ENCODE measurements around the gene TBXA2R. TPM values are rescaled to one million over a fixed set of nuclear protein-coding genes. Genes with fewer than 3 reads are reported as not detected.
A peak's percentile ranks its signal among the peaks of the same experiment; 100 is the strongest.

TBXA2R gene
- total and polyA plus RNA-seq, 12 donors, result 1.6 to 4.0 (median 3.0) TPM

- Histone ChIP-seq H3K4me1 (peaks cover 10 to 56% (median 34%) of the 10 kb centered on the region in 9 donors), H3K27me3 (no peaks in the 10 kb centered on the region), H3K36me3 (peaks cover 0 to 34% (median 0%) of the 10 kb centered on the region in 9 donors), H3K27ac (no peak overlapping the region), H3K9me3 (no peaks in the 10 kb centered on the region), H3K4me3 (no peak overlapping the region)
- intact Hi-C loops (cut with DNase I), result loop anchor here in 4 of 10 donors (5.0 to 10.0 kb wide), 2 partner anchors 66 to 154 kb away; partner anchors contain the start of genes PIP5K1C (in 3 of the 4) and TJP3 (in 3 of the 4)
- TF ChIP-seq, protein P1, sequence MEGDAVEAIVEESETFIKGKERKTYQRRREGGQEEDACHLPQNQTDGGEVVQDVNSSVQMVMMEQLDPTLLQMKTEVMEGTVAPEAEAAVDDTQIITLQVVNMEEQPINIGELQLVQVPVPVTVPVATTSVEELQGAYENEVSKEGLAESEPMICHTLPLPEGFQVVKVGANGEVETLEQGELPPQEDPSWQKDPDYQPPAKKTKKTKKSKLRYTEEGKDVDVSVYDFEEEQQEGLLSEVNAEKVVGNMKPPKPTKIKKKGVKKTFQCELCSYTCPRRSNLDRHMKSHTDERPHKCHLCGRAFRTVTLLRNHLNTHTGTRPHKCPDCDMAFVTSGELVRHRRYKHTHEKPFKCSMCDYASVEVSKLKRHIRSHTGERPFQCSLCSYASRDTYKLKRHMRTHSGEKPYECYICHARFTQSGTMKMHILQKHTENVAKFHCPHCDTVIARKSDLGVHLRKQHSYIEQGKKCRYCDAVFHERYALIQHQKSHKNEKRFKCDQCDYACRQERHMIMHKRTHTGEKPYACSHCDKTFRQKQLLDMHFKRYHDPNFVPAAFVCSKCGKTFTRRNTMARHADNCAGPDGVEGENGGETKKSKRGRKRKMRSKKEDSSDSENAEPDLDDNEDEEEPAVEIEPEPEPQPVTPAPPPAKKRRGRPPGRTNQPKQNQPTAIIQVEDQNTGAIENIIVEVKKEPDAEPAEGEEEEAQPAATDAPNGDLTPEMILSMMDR (IDR thresholded peaks at IDR 0.05), result no peak
- ATAC-seq, result no peak
- 89 to 92% methylated on average over 31 to 34 of the region's 34 CpGs for WGBS, 2 donors
- no peak for DNase-seq
Observed at GRCh38 chr19:3550947-3551791, 55.5 kb downstream of the TBXA2R start.

GRCh38 chr19:3549816-3550215 is 56.9 kb downstream of the TBXA2R start:
- H3K27ac ChIP-seq, result no peak overlapping the region
- DNase-seq (no peak), ATAC-seq (no peak)
- H3K4me3 ChIP-seq, result no peak overlapping the region
- H3K9me3 ChIP-seq, result no peaks in the 10 kb centered on the region
- peaks cover 3 to 43% (median 23%) of the 10 kb centered on the region in 9 donors for H3K4me1 ChIP-seq
- H3K27me3 ChIP-seq, result no peaks in the 10 kb centered on the region
- TF ChIP-seq, protein P1 (IDR thresholded peaks at IDR 0.05), result no peak
- 90 to 91% methylated on average over 10 of the region's 10 CpGs for WGBS, 2 donors
- peaks cover 0 to 45% (median 0%) of the 10 kb centered on the region in 9 donors for H3K36me3 ChIP-seq
- intact Hi-C loops (cut with DNase I), result loop anchor here (5.0 to 10.0 kb wide), 4 partner anchors 65 to 157 kb away; partner anchors contain the start of genes TJP3 (in 7 of the 10) and PIP5K1C (in 6 of the 10)

DNA sequence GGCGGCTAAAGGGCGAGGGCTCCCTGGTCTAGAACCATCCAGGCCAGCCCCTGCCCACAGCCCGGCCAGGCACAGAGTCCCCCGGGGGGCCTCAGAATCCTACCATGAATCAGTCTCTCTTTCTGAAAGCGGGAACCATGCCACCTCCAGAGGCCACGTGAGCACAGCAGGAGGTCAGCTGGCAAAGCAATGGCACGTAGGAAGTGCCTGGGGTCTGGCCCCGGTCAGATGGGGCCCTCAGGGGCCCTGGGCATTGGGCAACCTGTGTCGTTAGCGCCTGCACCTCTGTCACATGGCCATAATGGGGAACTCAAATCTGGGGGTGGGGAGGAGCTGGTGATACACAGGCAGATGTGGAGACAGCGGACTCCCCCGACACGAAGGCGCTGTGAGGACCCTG is 58.1 kb downstream of the TBXA2R start:
- 83 to 84% methylated on average over 14 of the region's 14 CpGs for WGBS, 2 donors
- no peaks in the 10 kb centered on the region for H3K27me3 ChIP-seq
- no peak for DNase-seq
- H3K27ac ChIP-seq, result peak overlapping the region in 1 of 10 donors; percentile 8
- no peak overlapping the region for H3K4me3 ChIP-seq
- intact Hi-C loops (cut with DNase I), result loop anchor here in 7 of 10 donors (5.0 to 10.0 kb wide), 4 partner anchors 66 to 159 kb away; partner anchors contain the start of genes TJP3 (in 4 of the 7) and PIP5K1C (in 3 of the 7)
- TF ChIP-seq, protein P1 (IDR thresholded peaks at IDR 0.05), result no peak
- ATAC-seq, result no peak
- H3K36me3 ChIP-seq, result peaks cover 0 to 57% (median 0%) of the 10 kb centered on the region in 9 donors
- no peaks in the 10 kb centered on the region for H3K9me3 ChIP-seq
- peaks cover 0 to 31% (median 12%) of the 10 kb centered on the region in 9 donors for H3K4me1 ChIP-seq

- TF ChIP-seq, protein P1 (IDR thresholded peaks at IDR 0.05), result peak in 1 of 9 donors; percentile 12
- no peak for ATAC-seq
- intact Hi-C loops (cut with DNase I), result loop anchor here in 7 of 10 donors (5.0 to 10.0 kb wide), 4 partner anchors 67 to 159 kb away; partner anchors contain the start of genes TJP3 (in 4 of the 7) and PIP5K1C (in 3 of the 7)
- Histone ChIP-seq H3K4me1 (peaks cover 0 to 23% (median 5%) of the 10 kb centered on the region in 9 donors), H3K36me3 (peaks cover 0 to 61% (median 0%) of the 10 kb centered on the region in 9 donors), H3K4me3 (no peak overlapping the region), H3K27ac (no peak overlapping the region), H3K27me3 (no peaks in the 10 kb centered on the region), H3K9me3 (no peaks in the 10 kb centered on the region)
- DNase-seq, result no peak
- 88 to 90% methylated on average over 31 to 36 of the region's 36 CpGs for WGBS, 2 donors
Observed at GRCh38 chr19:3547767-3548282, 58.9 kb downstream of the TBXA2R start.

Measured in heart right ventricle (tissue), 16 donors.